ENCODE results near the gene OR4F6.
"Not testable (repeated sequence)": the region's sequence is repeated elsewhere in the genome, so short reads cannot be mapped to it uniquely, and the experiment has no call there.

OR4F6 gene

GRCh38 chr15:101803209-101803608 lies at the start of gene OR4F6:
Gene OR4F6 (plus strand): TSS chr15:101803509. CDS start chr15:101805720, 2,211 bp downstream.
- no peak for DNase-seq

GRCh38 chr15:101764669-101765339 lies 38.5 kb upstream of the OR4F6 start:
- not testable (repeated sequence) for DNase-seq

GRCh38 chr15:101765340-101765671 lies 38.0 kb upstream of the OR4F6 start:
- not testable (repeated sequence) for DNase-seq

- no peak for DNase-seq
These were observed 37.4 kb upstream of the OR4F6 start for GRCh38 chr15:101765772-101766456.

GRCh38 chr15:101767083-101767640 lies 36.1 kb upstream of the OR4F6 start:
- not testable (repeated sequence) for DNase-seq

- DNase-seq: no peak
These were observed 30.4 kb upstream of the OR4F6 start for GRCh38 chr15:101772921-101773320.

- no peak for DNase-seq
These were observed 29.7 kb upstream of the OR4F6 start for GRCh38 chr15:101773496-101774100.

GRCh38 chr15:101775136-101775535 lies 28.2 kb upstream of the OR4F6 start:
- no peak for DNase-seq

GRCh38 chr15:101778576-101778975 lies 24.7 kb upstream of the OR4F6 start:
- DNase-seq: not testable (repeated sequence)

GRCh38 chr15:101780225-101780624 lies 23.1 kb upstream of the OR4F6 start:
- not testable (repeated sequence) for DNase-seq

GRCh38 chr15:101781928-101782327 lies 21.4 kb upstream of the OR4F6 start:
- DNase-seq: no peak

- DNase-seq: no peak
These were observed 18.7 kb upstream of the OR4F6 start for GRCh38 chr15:101784644-101785043.

GRCh38 chr15:101786422-101786821 lies 16.9 kb upstream of the OR4F6 start:
- DNase-seq: not testable (repeated sequence)

- not testable (repeated sequence) for DNase-seq
These were observed 15.3 kb upstream of the OR4F6 start for GRCh38 chr15:101788001-101788400.

GRCh38 chr15:101788503-101789269 lies 14.6 kb upstream of the OR4F6 start:
- DNase-seq: not testable (repeated sequence)

- not testable (repeated sequence) for DNase-seq
These were observed 12.6 kb upstream of the OR4F6 start for GRCh38 chr15:101790748-101791147.

GRCh38 chr15:101793981-101794380 lies 9.3 kb upstream of the OR4F6 start:
- DNase-seq: not testable (repeated sequence)

GRCh38 chr15:101795455-101795854 lies 7.9 kb upstream of the OR4F6 start:
- no peak for DNase-seq

- DNase-seq: no peak
These were observed 3.6 kb upstream of the OR4F6 start for GRCh38 chr15:101799665-101800064.

GRCh38 chr15:101801048-101801447 lies 2.3 kb upstream of the OR4F6 start:
- no peak for DNase-seq

GRCh38 chr15:101803676-101804075 lies 367 bp downstream of the OR4F6 start:
- no peak for DNase-seq

- DNase-seq: no peak
These were observed 1.1 kb downstream of the OR4F6 start for GRCh38 chr15:101804375-101804774.

- no peak for DNase-seq
These were observed 1.6 kb downstream of the OR4F6 start for GRCh38 chr15:101804941-101805340.

All from NCI-H748 treated with DMSO at 0.1 percent for 48 hours (cell line).